GM12878 (cell line): ENCODE results near the gene SRGAP1.

ENCODE experiments used
- EP300 ChIP-seq, 2 experiments: fragments of 150-350 bp in 1 of 2; IDR thresholded peaks; 2 replicates each; pipeline ENCODE4 v1.6.1; 2011 to 2012; ENCODE audit warnings: low read depth in 2 of 2, low read length in 2 of 2, borderline replicate concordance in 1 of 2, improper control_type of control experiment in 1 of 2, inconsistent platforms in 1 of 2; ENCODE audit not compliant: control insufficient read depth in 1 of 2
- FOXK2 ChIP-seq: fragments of 450-650 bp; IDR thresholded peaks from 2 replicates; pipeline ENCODE4 v1.6.1; 2017; ENCODE audit warnings: mild to moderate bottlenecking, moderate library complexity
- POLR2AphosphoS5 ChIP-seq: IDR thresholded peaks from 2 replicates; pipeline ENCODE4 v1.6.1; 2011; ENCODE audit warnings: mild to moderate bottlenecking, low read length, inconsistent platforms
- SIN3A ChIP-seq: IDR thresholded peaks from 2 replicates; pipeline ENCODE4 v1.6.1; 2012; ENCODE audit warnings: low read depth, low read length, improper control_type of control experiment
- SRF ChIP-seq, 2 experiments: IDR thresholded peaks; 2 replicates each; pipeline ENCODE4 v1.6.1; 2011; ENCODE audit warnings: low read depth in 2 of 2, low read length in 2 of 2, mild to moderate bottlenecking in 1 of 2, moderate library complexity in 1 of 2
- YBX1 ChIP-seq: fragments of 450-650 bp; IDR thresholded peaks from 2 replicates; pipeline ENCODE4 v1.6.1; 2016; ENCODE audit warnings: antibody characterized with exemption
- YY1 ChIP-seq: IDR thresholded peaks from 2 replicates; pipeline ENCODE4 v1.6.1; 2011; ENCODE audit warnings: low read depth, mild to moderate bottlenecking, low read length
- ZNF24 ChIP-seq: fragments of 450-650 bp; IDR thresholded peaks from 2 replicates; pipeline ENCODE4 v1.6.1; 2017; ENCODE audit warnings: antibody characterized with exemption, mild to moderate bottlenecking
- ZNF274 ChIP-seq: IDR thresholded peaks from one replicate; pipeline ENCODE4 v1.8.0; 2011; ENCODE audit not compliant: insufficient read length, insufficient read depth
- ZSCAN29 ChIP-seq: fragments of 450-650 bp; IDR thresholded peaks from 2 replicates; pipeline ENCODE4 v1.6.1; 2017; ENCODE audit warnings: mild to moderate bottlenecking, moderate library complexity
- TF ChIP-seq, protein P1 (sequence below): IDR thresholded peaks from 2 replicates; pipeline ENCODE4 v1.6.1; 2012; ENCODE audit warnings: mild to moderate bottlenecking, low read depth, low read length
- TF ChIP-seq, protein P2 (sequence below), 3 experiments: IDR thresholded peaks in 2 of 3; conservative IDR thresholded peaks in 1 of 3; 2 replicates each; pipeline ENCODE4 v1.5.1; 2011; ENCODE audit warnings: low read depth in 3 of 3, low read length in 3 of 3, mild to moderate bottlenecking in 3 of 3, control low read depth in 2 of 3, moderate library complexity in 2 of 3, inconsistent platforms in 1 of 3, mixed read lengths in 1 of 3; ENCODE audit not compliant: control insufficient read depth in 2 of 3, insufficient read depth in 1 of 3; ENCODE audit errors: extremely low read depth in 1 of 3

DNA sequence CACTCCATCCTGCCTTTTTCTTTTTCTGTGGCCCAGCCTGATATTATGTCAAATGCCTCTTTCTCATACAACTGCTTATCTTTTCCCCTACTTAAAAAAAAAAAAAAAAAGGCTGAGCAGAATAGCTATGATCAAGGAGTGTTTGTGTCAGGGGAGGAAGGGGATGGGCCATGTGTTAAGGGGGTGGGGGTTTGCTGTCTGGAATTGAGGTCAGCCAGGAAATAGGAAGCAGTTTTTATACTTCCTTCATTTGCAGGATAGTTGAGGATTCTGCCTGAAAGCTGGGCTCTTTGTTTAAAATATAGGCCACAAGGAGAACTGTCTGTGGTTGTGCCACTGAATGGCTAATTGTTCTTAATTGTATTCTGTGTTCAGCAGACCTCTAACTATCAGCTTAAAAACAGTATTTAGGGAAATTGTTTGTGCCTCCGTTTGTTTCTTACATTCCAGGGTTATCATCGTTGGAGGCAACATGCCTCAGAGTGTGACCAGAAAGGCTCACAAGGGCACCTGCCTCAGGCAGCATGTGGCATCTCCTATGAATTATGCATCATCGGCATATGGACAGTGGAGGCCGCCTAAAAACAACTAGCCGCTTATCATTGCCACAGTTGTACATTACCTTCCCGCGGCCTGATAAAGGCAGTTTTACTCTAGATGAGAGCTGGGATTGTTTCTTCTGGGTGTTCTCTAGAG lies 96.0 kb downstream of the SRGAP1 start:
- TF ChIP-seq SRF (IDR thresholded peaks at IDR 0.05; ENCODE audit: low read depth in 2 of 2, low read length in 2 of 2) (no peak), POLR2AphosphoS5 (no peak), ZNF274 (no peak), ZNF24 (no peak), YBX1 (no peak), EP300 (IDR thresholded peaks at IDR 0.05; ENCODE audit: borderline replicate concordance in 1 of 2, control insufficient read depth in 1 of 2, low read depth in 2 of 2, low read length in 2 of 2) (no peak), SIN3A (no peak), ZSCAN29 (no peak), FOXK2 (no peak), YY1 (no peak)
- TF ChIP-seq, protein P1, sequence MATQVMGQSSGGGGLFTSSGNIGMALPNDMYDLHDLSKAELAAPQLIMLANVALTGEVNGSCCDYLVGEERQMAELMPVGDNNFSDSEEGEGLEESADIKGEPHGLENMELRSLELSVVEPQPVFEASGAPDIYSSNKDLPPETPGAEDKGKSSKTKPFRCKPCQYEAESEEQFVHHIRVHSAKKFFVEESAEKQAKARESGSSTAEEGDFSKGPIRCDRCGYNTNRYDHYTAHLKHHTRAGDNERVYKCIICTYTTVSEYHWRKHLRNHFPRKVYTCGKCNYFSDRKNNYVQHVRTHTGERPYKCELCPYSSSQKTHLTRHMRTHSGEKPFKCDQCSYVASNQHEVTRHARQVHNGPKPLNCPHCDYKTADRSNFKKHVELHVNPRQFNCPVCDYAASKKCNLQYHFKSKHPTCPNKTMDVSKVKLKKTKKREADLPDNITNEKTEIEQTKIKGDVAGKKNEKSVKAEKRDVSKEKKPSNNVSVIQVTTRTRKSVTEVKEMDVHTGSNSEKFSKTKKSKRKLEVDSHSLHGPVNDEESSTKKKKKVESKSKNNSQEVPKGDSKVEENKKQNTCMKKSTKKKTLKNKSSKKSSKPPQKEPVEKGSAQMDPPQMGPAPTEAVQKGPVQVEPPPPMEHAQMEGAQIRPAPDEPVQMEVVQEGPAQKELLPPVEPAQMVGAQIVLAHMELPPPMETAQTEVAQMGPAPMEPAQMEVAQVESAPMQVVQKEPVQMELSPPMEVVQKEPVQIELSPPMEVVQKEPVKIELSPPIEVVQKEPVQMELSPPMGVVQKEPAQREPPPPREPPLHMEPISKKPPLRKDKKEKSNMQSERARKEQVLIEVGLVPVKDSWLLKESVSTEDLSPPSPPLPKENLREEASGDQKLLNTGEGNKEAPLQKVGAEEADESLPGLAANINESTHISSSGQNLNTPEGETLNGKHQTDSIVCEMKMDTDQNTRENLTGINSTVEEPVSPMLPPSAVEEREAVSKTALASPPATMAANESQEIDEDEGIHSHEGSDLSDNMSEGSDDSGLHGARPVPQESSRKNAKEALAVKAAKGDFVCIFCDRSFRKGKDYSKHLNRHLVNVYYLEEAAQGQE = no peak
- TF ChIP-seq, protein P2, sequence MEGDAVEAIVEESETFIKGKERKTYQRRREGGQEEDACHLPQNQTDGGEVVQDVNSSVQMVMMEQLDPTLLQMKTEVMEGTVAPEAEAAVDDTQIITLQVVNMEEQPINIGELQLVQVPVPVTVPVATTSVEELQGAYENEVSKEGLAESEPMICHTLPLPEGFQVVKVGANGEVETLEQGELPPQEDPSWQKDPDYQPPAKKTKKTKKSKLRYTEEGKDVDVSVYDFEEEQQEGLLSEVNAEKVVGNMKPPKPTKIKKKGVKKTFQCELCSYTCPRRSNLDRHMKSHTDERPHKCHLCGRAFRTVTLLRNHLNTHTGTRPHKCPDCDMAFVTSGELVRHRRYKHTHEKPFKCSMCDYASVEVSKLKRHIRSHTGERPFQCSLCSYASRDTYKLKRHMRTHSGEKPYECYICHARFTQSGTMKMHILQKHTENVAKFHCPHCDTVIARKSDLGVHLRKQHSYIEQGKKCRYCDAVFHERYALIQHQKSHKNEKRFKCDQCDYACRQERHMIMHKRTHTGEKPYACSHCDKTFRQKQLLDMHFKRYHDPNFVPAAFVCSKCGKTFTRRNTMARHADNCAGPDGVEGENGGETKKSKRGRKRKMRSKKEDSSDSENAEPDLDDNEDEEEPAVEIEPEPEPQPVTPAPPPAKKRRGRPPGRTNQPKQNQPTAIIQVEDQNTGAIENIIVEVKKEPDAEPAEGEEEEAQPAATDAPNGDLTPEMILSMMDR (IDR thresholded peaks at IDR 0.05 in 2 of 3, conservative IDR thresholded peaks at IDR 0.05 in 1 of 3; ENCODE audit: control insufficient read depth in 2 of 3, extremely low read depth in 1 of 3, insufficient read depth in 1 of 3, low read depth in 3 of 3, low read length in 3 of 3) = no peak
